HCEC 1CT (cell line): ENCODE data around the gene PSMC5.
"Not testable (repeated sequence)": the region's sequence is repeated elsewhere in the genome, so short reads cannot be mapped to it uniquely, and the experiment has no call there.

Source experiments
- DNase-seq: peaks from one replicate; pipeline ENCODE4 v3.0.0-alpha.2; 2017

Gene PSMC5

GRCh38 chr17:63841350-63842172 is 14.3 kb downstream of the PSMC5 start:
- DNase-seq: peak; percentile 55

- DNase-seq: no peak
Observed at GRCh38 chr17:63842173-63842539, 14.9 kb downstream of the PSMC5 start.

- DNase-seq: peak; percentile 99
Observed at GRCh38 chr17:63842540-63843386, 15.5 kb downstream of the PSMC5 start, which contains the start of gene SMARCD2. TSS of gene SMARCD2 (minus strand) at chr17:63842685. CDS start at chr17:63842674, 11 bp downstream.

DNA sequence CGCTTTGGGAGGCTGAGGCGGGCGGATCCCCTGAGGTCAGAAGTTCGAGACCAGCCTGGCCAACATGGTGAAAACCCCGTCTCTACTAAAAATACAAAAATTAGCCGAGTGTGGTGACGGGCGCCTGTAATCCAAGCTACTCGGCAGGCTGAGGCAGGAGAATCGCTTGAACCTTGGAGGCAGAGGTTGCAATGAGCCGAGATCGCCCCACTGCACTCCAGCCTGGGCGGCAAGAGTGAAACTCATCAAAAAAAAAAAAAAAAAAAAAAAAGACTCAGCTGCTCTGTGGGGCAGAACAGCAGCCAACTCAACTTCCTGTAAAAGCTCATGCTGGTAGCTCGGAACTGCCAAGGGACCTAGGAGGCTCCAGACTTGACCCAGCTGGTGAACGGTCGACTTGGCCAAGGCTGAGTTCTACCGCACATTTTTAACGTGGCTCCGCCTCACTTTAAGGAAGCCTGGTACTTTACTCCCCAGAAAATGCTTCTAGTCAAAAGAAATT is 16.2 kb downstream of the PSMC5 start:
- peak; percentile 83 for DNase-seq

GRCh38 chr17:63843910-63844677 is 16.9 kb downstream of the PSMC5 start:
- no peak for DNase-seq

DNA sequence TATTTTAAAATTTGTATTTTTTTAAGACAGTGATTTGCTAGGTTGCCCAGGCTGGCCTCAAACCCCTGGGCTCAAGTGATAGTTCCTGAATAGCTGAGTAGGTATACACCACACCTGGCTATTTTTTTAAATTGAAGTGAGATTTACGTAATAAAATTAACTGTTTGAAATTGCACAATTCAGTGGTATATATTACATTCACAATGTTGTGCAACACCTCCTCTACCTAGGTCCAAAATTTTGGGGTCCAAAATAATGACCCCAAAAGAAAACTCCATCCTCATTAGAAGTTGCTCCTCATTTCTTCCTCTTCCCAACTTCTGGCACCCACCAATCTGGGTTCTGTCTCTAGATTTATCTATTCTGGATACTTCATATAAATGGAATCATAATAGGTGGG is 18.3 kb downstream of the PSMC5 start:
- DNase-seq: no peak

DNA sequence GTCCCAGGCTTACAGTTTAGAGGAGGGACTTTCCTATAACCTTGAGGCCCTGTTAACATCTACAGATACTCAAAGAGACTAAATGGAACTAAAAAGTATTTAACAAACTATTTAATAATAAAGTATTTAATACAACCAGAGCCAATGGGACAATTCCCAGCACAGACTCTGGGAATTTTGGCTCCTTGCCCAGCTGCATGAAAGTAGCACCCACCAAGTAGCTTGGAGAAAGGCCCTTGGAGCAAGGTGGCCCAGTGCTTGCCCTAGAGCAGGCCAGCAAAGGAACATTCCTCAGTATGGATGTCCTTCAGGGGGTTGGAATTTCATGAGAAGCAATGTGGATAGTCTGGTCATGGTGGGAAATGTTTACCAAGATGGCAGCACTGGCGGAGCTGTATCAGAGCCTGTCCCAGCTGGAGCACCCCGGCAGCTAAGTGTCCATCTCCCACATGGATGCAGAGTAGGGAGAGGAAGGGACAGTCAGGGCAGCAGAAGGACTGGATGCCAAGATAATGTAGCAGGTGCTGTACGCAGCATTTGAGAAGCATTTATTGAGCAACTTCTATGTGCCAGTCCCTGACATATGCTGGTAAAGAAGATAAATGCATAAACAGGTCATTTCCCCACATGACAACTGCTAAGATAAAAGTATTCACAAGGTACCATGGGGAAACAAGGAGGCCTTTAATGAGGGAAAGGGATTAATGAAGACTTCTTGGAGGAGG is 20.5 kb downstream of the PSMC5 start:
- no peak for DNase-seq

- no peak for DNase-seq
Observed at GRCh38 chr17:63848834-63849689, 21.8 kb downstream of the PSMC5 start.

DNA sequence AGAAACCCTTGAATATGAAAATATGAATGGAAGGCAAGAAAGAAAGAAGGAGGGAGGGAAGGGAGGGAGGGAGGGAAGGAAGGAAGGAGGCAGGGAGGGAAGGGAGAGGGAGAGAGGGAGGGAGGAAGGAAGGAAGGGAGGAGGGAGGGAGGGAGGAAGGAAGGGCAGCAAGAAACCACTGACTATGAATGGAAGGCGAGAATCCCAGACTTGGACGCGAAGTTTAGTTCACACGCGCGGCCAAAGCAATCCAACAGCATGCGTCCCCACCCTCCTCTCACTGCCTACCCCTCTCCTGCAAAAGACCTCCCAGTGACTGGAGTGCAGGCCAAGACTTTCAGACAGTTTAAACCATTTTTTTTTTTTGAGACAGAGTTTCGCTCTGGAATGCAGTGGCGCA is 23.2 kb downstream of the PSMC5 start:
- no peak for DNase-seq

DNA sequence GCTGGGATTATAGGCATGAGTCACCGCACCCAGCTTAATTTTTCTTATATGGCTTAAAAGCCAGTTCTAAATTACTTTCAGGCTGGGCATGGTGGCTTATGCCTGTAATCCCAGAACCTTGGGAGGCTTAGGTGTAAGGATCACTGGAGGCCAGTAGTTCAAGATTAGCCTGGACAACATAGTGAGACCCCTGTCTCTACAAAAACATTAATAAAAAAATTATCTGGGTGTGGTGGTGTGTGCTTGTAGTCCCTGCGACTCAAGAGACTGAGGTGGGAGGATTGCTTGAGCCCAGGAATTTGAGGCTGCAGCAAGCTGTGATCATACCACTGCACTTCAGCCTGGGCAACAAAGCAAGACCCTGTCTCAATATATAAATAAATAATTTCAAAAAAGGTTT is 26.0 kb downstream of the PSMC5 start:
- DNase-seq: no peak

DNA sequence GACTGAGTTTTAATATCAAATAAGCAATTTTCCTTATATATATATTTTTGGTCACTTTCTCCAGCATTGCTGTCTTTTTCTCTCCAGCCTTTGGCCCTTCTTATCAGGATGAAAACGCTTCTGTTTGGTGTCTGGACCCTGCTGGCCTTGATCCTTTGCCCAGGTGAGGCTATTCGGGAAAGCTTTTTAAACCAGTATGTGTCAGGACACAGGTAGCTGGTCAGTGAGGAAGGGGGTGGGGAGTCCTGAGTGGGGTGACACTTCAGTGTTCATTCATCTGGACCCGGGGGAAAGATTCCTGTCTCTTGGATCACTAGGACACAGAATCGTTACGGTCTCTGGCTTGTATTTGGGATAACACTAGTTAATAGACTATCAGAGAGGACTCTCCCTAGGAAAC is 27.5 kb downstream of the PSMC5 start:
- no peak for DNase-seq

- DNase-seq: no peak
Observed at GRCh38 chr17:63855185-63855584, 28.0 kb downstream of the PSMC5 start.

- DNase-seq: not testable (repeated sequence)
Observed at GRCh38 chr17:63856425-63856824, 29.2 kb downstream of the PSMC5 start.

DNA sequence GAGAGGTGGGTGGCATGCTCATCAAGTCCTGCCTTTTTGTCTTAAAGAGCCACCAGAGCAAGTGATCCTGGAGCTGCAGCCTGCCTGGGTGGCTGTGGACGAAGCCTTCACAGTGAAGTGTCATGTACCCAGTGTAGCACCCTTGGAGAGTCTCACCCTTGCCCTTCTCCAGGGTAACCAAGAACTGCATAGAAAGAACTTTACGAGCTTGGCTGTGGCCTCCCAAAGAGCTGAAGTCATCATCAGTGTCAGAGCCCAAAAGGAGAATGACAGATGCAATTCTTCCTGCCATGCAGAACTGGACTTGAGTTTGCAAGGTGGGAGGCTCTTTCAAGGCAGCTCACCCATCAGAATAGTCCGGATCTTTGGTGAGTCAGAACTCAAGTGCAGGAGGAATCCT is 32.0 kb downstream of the PSMC5 start:
- no peak for DNase-seq

DNA sequence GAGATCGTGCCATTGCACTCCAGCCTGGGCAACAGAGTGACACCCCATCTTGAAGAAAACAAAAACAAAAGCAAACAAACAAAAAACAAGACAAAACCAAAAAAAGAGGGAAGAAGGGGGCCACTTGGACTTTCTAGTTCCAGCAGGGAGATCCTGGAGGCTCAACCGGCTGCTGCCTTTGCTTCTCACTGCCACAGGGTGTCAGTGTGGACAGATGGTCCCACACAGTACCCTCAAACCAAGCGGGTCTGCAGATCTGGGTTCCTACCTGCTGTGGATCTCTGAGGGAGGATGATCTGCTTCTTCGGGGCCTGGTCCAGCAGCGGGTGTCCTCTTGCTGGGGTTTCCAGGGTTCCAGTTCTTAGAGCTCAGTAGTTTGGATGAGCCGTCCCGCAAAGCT is 39.4 kb downstream of the PSMC5 start:
- not testable (repeated sequence) for DNase-seq

DNA sequence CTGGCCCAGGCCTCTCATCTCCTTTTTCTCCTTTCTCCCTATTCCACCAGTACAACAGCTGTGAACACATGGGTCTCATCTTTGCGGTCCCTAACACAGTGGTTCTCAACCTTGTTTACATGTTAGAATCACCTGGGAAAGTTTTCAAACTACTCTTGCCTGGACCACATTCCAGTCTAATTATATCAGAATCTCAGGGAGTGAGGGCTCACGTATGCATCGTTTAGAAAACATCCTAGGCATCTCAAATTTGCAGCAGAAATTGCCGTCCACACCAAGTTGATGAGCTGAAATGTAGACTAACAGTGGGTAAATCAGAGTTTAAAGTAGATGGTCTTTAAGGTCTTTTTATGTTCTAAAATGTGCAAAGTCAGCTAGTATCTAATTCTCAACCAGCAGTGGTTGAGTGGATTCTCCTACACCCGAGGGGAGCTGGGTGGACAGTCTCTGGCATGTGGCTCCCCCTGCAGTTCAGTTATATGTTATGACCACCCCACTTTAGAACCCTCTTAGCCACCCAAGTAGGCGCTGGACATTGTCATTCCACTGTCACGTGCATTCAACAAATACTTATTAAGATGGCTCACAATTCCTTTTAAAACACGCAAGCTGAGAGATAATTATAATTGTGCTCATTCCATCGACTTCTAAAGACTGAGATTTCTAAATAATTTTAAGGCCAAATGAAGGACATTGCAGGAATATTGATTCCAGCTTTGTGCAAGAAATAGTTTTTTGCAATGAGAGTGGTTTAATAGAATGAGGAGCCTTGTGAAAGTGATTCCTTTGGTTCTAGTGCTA is 42.5 kb downstream of the PSMC5 start:
- DNase-seq: peak; percentile 12

DNA sequence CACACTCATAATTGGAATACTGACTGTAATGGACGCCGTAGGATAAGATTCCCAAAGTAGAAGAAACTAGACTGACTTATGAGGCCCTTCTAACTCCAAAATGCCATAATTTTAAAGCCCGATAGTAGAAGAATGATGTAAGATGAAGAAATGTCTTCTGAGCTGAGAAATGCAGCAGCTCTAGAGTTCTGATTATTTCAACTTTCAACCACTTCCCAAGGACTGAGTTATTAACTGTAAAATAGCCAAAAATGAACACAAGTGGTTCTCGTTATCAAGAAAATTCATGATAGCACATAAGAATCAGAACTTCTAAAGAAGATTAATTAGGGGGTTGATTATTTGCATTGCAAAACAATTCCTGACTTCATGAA is 43.0 kb downstream of the PSMC5 start:
- DNase-seq: not testable (repeated sequence)

DNA sequence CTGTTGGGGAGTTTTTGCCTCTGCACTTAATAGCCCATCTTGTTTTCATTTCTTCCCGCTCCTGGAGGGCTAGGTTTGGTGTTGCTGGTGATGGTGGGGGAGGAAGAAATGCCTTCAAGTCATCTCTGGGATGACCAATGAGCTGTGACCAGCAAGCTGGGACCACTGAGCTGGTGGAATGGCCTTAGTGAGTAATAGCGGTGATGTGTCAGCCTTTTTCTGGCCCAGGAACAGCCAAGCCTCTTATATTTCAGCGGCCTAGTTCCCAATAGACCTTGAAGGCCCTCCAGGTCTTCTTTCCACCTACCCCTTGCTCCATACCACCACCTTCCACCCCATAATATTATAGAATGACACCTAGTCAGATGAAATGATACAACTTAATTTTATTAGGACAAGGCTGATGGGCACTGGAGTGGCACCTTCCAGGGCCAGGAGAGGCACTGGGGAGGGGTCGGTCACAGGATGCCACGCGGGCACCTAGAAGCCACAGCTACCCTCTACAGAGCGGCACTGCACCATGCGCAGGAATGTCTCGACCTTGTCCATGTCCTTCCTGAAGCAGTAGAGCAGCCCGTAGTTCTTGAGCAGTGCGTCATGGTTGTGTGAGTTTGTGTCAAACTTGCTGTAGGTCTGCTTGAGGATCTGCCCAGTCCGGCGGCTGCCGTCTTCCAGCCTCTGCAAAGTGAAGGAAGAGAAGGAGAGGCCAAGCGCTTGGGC is 44.6 kb downstream of the PSMC5 start:
- not testable (repeated sequence) for DNase-seq

GRCh38 chr17:63873577-63873976 is 46.3 kb downstream of the PSMC5 start, which contains the start of gene CSH2:
TSS of gene CSH2 (minus strand) at chr17:63873677. CDS start at chr17:63873614, 63 bp downstream.
- not testable (repeated sequence) for DNase-seq
